Measurements from ENCODE around the gene ADRA1B.
A peak's percentile ranks its signal among the peaks of the same experiment; 100 is the strongest.

Gene ADRA1B

DNA sequence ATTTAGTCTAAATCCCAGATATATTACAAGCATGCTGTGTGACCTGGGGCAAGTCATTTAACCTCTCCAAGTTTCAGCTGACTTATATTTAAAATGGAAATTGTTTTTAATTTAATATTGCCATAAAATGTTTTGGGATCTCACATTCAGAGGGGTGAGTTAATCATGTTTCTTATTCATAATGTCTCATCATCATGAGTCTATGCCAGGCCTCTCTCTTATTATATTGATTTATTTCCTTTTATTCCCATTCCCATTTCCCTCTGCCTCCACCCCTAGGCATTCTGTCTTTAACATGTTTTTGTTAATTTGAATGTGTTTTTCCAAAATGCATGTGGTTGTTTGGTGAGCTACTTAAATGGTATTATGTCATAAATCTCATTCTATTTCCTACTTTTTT is 53.7 kb downstream of the ADRA1B start:
- TF ChIP-seq, protein P1, sequence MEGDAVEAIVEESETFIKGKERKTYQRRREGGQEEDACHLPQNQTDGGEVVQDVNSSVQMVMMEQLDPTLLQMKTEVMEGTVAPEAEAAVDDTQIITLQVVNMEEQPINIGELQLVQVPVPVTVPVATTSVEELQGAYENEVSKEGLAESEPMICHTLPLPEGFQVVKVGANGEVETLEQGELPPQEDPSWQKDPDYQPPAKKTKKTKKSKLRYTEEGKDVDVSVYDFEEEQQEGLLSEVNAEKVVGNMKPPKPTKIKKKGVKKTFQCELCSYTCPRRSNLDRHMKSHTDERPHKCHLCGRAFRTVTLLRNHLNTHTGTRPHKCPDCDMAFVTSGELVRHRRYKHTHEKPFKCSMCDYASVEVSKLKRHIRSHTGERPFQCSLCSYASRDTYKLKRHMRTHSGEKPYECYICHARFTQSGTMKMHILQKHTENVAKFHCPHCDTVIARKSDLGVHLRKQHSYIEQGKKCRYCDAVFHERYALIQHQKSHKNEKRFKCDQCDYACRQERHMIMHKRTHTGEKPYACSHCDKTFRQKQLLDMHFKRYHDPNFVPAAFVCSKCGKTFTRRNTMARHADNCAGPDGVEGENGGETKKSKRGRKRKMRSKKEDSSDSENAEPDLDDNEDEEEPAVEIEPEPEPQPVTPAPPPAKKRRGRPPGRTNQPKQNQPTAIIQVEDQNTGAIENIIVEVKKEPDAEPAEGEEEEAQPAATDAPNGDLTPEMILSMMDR (IDR thresholded peaks at IDR 0.05; ENCODE audit: low read depth, low read length): no peak
- DNase-seq (ENCODE audit: extremely low read depth, low read depth): no peak

DNA sequence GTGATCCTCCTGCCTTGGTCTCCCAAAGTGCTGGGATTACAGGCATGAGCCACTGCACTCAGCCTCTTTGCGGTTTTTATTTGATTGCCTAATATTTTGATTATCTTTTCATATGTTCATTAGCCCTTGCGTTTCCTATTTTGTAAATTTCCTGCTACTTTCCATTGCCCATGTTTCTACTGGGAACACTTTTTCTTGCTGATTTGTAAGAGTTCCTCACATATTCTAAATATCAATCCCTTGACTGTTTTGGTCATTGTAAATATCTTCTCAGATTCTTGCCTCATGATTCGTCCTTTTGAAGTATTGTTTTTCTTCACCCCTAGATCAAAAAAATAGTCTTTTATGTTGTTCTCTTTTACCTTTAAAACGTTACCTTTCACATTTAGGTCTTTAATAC is 54.8 kb downstream of the ADRA1B start:
- TF ChIP-seq, protein P1 (IDR thresholded peaks at IDR 0.05; ENCODE audit: low read depth, low read length): no peak
- DNase-seq (ENCODE audit: extremely low read depth, low read depth): no peak

DNA sequence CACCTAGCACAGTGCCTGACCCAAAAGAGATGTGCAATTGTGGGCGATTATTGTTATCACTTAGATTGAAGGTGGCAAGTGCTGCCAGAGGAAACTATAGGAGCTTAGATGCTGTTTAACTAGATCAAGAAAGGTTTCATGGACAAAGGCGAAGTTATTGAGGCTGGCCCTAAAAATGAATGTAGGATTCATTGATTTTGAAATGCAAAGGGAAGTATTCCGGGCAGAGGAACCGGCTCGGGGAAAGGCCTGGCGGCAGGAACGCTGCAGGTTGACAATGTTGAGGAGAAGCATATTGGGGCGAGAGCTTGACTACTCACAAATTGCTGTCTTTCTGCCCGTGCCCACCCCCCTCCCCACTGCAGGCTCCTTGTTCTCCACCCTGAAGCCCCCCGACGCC is 55.2 kb downstream of the ADRA1B start:
- no peak for DNase-seq (ENCODE audit: extremely low read depth, low read depth)
- TF ChIP-seq, protein P1 (IDR thresholded peaks at IDR 0.05; ENCODE audit: low read depth, low read length): no peak

DNA sequence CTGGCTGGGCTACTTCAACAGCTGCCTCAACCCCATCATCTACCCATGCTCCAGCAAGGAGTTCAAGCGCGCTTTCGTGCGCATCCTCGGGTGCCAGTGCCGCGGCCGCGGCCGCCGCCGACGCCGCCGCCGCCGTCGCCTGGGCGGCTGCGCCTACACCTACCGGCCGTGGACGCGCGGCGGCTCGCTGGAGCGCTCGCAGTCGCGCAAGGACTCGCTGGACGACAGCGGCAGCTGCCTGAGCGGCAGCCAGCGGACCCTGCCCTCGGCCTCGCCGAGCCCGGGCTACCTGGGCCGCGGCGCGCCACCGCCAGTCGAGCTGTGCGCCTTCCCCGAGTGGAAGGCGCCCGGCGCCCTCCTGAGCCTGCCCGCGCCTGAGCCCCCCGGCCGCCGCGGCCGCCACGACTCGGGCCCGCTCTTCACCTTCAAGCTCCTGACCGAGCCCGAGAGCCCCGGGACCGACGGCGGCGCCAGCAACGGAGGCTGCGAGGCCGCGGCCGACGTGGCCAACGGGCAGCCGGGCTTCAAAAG is 55.7 kb downstream of the ADRA1B start:
- TF ChIP-seq, protein P1 (IDR thresholded peaks at IDR 0.05; ENCODE audit: low read depth, low read length): no peak
- DNase-seq (ENCODE audit: extremely low read depth, low read depth): no peak

DNA sequence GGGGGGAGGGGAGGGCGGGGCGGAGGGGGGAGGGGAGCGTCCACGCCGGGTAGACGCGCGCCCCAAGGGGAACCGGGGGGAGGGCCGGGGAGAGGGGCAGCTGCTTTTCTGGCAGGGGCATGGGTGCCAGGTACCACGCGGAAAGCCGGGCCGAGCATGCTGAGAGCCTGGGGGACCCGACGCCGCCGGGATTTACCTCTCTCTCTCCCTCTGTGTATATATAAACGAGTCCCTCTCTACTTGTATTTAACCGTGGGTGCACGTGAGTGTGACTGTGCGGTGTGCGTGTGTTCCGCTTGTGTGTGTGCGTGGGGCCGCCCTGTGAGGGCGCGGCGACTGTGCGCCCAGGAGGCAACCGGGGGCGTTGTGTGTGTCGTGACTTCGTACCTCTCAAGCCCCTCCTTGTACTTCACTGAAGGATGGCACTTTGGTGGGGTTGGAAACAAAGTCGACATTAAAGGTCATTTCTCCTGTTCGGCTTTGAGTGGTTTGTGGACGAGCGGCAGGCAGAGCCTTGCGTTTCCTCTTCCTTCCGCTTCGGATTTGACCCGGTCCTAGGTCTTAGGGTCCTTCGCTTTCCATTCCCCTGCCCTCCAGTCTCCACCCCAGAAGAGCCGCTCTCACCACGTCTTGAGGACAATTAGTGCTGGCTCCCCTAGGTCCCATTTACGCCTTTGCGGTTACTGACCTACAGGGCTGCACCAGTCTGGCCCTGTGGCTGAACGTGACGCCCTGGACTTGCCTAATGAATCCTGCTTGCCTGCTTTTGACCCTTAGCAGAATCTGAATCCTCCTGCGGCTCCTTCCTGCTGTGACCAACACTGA is 56.5 kb downstream of the ADRA1B start:
- no peak for DNase-seq (ENCODE audit: extremely low read depth, low read depth)
- TF ChIP-seq, protein P1 (IDR thresholded peaks at IDR 0.05; ENCODE audit: low read depth, low read length): no peak

DNA sequence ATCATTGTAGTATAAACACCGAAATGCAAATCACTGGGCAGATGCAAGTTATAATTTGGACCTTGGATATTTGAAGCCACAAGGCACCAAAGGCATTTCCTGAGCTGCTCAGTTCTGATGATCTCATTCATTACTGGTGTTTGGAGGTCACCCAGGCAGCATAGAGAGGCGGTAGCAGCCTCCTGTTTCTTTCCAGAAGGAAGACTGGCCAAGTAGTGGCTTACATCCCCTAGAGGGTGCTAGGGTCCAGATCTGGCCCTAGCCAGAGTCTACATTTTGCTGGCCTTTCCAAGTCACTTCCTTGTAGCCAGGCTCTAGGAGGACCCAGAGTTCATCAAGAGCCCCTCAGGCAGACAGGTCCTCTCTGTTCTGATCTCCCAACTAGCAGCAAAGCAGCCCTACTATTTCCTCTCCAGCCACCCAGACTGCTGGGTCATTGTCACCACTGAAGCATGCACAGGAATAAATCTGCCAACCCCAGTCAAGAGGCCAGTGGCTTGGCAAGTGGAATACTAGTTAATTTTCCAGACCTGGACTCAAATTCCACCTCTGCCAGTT is 59.3 kb downstream of the ADRA1B start:
- TF ChIP-seq, protein P1 (IDR thresholded peaks at IDR 0.05; ENCODE audit: low read depth, low read length): peak; percentile 62
- peak; percentile 84 for DNase-seq (ENCODE audit: extremely low read depth, low read depth)

DNA sequence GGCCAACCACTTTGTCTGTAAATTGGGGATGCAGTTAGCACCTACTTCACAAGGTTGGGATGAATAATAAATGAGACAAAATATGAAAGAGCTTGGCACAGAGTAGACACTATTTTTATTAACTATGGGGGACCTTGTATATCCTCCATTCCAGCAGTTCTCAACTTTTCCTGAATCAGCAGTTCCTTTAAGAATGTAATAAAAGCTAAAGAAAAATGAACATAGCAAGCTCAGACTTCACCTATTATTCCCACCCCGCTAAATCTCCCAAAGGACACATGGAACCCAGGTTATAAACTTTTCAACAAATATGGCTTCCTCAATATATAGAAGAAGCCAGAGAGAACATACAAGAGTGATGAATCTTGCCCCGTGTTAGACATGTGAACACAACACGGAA is 60.6 kb downstream of the ADRA1B start:
- DNase-seq (ENCODE audit: extremely low read depth, low read depth): no peak
- TF ChIP-seq, protein P1 (IDR thresholded peaks at IDR 0.05; ENCODE audit: low read depth, low read length): no peak

Measured in AG09319 (cell line).